ENCODE data around the gene AKNA. TPM values are rescaled to one million over a fixed set of nuclear protein-coding genes. Genes with fewer than 3 reads are reported as not detected.

Gene AKNA
- total RNA-seq, 1 experiment from 2014 or later: 29.3 TPM

DNA sequence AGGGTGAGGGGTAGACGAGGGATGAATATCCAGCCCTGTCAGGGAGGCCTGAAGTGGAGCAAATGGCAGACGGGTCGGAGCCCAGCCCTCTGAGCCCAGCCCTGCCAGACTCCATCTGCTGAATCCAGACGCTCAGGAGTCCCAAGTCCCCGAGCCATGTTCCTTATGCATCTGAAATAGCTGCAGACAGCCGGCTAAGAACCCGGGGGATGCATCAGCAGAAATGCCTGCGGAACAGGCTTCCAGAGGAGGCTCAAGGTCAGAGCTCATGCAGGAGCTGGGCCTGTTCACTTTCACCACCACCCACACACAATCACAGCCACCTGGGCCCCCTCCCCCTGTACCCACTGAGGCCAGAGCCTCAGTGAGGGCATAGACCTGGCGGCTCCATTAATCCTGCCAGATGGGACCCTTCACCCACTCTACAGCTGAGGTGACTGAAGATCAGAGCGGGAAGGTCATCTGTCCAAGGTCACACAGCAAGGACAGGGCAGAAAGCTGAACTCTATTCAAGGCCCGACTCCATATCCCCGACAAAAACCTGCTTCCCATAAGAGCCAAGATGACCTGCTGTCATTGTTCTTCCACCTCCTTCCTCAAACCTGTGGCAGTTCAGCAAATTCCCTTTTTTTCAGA lies 24.4 kb upstream of the AKNA start (continued):
- no peak for TF ChIP-seq ZNF263 (CRISPR knock-in tag; IDR thresholded peaks at IDR 0.05; ENCODE audit: low read depth)
- no peak for TF ChIP-seq ZNF219 (CRISPR knock-in tag; IDR thresholded peaks at IDR 0.05; ENCODE audit: borderline replicate concordance)
- TF ChIP-seq, protein P1, sequence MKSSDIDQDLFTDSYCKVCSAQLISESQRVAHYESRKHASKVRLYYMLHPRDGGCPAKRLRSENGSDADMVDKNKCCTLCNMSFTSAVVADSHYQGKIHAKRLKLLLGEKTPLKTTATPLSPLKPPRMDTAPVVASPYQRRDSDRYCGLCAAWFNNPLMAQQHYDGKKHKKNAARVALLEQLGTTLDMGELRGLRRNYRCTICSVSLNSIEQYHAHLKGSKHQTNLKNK (CRISPR knock-in tag; IDR thresholded peaks at IDR 0.05): no peak
- no peak for TF ChIP-seq ZNF416 (CRISPR knock-in tag; IDR thresholded peaks at IDR 0.05)
- TF ChIP-seq FOXP1 (CRISPR knock-in tag; IDR thresholded peaks at IDR 0.05; ENCODE audit: borderline replicate concordance): no peak
- TF ChIP-seq, protein P2, sequence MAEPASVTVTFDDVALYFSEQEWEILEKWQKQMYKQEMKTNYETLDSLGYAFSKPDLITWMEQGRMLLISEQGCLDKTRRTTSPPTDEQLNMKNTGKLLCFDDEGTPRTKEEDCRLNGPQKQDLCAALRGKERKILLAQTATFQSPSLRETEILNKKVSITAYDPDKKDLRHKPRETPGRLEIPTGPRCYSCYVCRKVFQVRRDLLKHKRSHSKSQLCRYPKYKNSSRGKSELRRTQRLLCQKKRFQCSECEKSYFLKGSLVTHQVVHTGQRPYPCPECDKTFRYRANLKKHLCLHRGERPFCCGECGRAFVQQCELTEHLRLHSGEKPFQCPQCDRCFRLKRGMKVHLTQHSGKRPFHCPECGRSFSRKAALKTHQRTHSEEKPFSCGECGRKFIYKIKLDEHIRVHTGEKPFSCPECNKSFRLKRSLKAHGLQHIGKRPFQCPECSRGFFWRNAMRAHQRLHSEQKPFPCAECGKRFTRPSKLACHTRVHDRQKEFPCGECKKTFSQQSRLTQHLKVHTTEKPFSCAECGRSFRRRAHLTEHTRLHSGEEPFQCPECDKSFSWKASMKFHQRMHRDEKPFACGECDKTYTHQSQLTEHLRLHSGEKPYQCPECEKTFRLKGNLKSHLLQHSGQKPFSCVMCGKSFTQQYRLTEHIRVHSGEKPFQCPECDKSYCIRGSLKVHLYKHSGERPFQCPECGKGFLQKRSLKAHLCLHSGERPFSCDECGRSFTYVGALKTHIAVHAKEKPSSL (CRISPR knock-in tag; conservative IDR thresholded peaks at IDR 0.05): no peak
- no peak for TF ChIP-seq EMX1 (CRISPR knock-in tag; IDR thresholded peaks at IDR 0.05)
- TF ChIP-seq, protein P3, sequence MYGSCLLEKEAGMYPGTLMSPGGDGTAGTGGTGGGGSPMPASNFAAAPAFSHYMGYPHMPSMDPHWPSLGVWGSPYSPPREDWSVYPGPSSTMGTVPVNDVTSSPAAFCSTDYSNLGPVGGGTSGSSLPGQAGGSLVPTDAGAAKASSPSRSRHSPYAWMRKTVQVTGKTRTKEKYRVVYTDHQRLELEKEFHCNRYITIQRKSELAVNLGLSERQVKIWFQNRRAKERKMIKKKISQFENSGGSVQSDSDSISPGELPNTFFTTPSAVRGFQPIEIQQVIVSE (CRISPR knock-in tag; IDR thresholded peaks at IDR 0.05; ENCODE audit: borderline replicate concordance): no peak
- no peak for TF ChIP-seq TCF7 (CRISPR knock-in tag; IDR thresholded peaks at IDR 0.05; ENCODE audit: low read depth)
- TF ChIP-seq ZNF396 (CRISPR knock-in tag; IDR thresholded peaks at IDR 0.05; ENCODE audit: borderline replicate concordance): no peak

DNA sequence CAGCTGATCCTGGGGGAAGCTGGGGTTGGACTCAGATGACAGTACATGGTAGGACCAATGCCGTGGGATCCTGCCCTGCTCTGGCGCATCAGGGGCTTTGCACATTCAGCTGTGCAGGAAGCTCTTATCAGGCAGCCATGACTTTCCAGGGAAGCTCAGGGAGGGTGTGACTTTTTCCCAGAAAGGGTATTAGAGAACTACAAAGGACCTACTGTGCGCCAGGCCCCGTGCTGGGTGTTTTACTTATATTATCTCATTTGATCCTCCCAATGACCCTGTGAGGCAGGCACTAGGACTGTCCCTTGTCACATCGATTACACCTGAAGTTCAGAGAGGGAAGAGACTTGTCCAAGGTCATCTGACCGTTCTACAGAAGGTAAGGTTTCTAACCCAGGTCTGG lies 23.7 kb upstream of the AKNA start:
- ChIA-PET CTCF (interaction anchor here (1.2 to 4.1 kb wide), 2 partner anchors 22 to 242 kb away, joined by 3 to 21 read pairs; no protein-coding TSS in a partner anchor), POLR2A (interaction anchor here (0.6 kb wide), 1 partner anchor 1021 kb away, joined by 4 read pairs; no protein-coding TSS in a partner anchor)
- no peaks in the 10 kb centered on the region for H3K9me3 Mint-ChIP-seq
- ATAC-seq (no peak; the same call in 1 of the 2 replicates), DNase-seq (ENCODE audit: low spot score) (no peak)
- no peaks in the 10 kb centered on the region for H3K36me3 Mint-ChIP-seq
- no peak overlapping the region for H3K4me3 Mint-ChIP-seq
- no peak overlapping the region for H3K27ac Mint-ChIP-seq
- no peaks in the 10 kb centered on the region for H3K27me3 Mint-ChIP-seq (ENCODE audit: low read depth)
- peaks cover 34% of the 10 kb centered on the region for H3K4me1 Mint-ChIP-seq
- no peak for TF ChIP-seq NR2C2 (CRISPR knock-in tag; IDR thresholded peaks at IDR 0.05)
- TF ChIP-seq, protein P4, sequence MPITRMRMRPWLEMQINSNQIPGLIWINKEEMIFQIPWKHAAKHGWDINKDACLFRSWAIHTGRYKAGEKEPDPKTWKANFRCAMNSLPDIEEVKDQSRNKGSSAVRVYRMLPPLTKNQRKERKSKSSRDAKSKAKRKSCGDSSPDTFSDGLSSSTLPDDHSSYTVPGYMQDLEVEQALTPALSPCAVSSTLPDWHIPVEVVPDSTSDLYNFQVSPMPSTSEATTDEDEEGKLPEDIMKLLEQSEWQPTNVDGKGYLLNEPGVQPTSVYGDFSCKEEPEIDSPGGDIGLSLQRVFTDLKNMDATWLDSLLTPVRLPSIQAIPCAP (CRISPR knock-in tag; IDR thresholded peaks at IDR 0.05): no peak
- no peak for TF ChIP-seq CREM (CRISPR knock-in tag; IDR thresholded peaks at IDR 0.05)
- no peak for TF ChIP-seq GABPB1 (CRISPR knock-in tag; IDR thresholded peaks at IDR 0.05)
- TF ChIP-seq, protein P5, sequence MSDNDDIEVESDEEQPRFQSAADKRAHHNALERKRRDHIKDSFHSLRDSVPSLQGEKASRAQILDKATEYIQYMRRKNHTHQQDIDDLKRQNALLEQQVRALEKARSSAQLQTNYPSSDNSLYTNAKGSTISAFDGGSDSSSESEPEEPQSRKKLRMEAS (CRISPR knock-in tag; IDR thresholded peaks at IDR 0.05): no peak
- TF ChIP-seq, protein P2 (CRISPR knock-in tag; conservative IDR thresholded peaks at IDR 0.05): no peak
- TF ChIP-seq, protein P6, sequence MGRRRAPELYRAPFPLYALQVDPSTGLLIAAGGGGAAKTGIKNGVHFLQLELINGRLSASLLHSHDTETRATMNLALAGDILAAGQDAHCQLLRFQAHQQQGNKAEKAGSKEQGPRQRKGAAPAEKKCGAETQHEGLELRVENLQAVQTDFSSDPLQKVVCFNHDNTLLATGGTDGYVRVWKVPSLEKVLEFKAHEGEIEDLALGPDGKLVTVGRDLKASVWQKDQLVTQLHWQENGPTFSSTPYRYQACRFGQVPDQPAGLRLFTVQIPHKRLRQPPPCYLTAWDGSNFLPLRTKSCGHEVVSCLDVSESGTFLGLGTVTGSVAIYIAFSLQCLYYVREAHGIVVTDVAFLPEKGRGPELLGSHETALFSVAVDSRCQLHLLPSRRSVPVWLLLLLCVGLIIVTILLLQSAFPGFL (CRISPR knock-in tag; IDR thresholded peaks at IDR 0.05; ENCODE audit: borderline replicate concordance): no peak
- no peak for TF ChIP-seq RORB (CRISPR knock-in tag; IDR thresholded peaks at IDR 0.05)
- no peak for TF ChIP-seq MXD4 (CRISPR knock-in tag; IDR thresholded peaks at IDR 0.05; ENCODE audit: borderline replicate concordance)
- TF ChIP-seq HMGA2 (CRISPR knock-in tag; IDR thresholded peaks at IDR 0.05): no peak
- no peak for TF ChIP-seq ETV6 (CRISPR knock-in tag; IDR thresholded peaks at IDR 0.05)
- TF ChIP-seq, protein P7, sequence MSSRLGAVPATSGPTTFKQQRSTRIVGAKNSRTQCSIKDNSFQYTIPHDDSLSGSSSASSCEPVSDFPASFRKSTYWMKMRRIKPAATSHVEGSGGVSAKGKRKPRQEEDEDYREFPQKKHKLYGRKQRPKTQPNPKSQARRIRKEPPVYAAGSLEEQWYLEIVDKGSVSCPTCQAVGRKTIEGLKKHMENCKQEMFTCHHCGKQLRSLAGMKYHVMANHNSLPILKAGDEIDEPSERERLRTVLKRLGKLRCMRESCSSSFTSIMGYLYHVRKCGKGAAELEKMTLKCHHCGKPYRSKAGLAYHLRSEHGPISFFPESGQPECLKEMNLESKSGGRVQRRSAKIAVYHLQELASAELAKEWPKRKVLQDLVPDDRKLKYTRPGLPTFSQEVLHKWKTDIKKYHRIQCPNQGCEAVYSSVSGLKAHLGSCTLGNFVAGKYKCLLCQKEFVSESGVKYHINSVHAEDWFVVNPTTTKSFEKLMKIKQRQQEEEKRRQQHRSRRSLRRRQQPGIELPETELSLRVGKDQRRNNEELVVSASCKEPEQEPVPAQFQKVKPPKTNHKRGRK (CRISPR knock-in tag; IDR thresholded peaks at IDR 0.05; ENCODE audit: borderline replicate concordance): no peak
- TF ChIP-seq, protein P8, sequence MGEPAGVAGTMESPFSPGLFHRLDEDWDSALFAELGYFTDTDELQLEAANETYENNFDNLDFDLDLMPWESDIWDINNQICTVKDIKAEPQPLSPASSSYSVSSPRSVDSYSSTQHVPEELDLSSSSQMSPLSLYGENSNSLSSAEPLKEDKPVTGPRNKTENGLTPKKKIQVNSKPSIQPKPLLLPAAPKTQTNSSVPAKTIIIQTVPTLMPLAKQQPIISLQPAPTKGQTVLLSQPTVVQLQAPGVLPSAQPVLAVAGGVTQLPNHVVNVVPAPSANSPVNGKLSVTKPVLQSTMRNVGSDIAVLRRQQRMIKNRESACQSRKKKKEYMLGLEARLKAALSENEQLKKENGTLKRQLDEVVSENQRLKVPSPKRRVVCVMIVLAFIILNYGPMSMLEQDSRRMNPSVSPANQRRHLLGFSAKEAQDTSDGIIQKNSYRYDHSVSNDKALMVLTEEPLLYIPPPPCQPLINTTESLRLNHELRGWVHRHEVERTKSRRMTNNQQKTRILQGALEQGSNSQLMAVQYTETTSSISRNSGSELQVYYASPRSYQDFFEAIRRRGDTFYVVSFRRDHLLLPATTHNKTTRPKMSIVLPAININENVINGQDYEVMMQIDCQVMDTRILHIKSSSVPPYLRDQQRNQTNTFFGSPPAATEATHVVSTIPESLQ (CRISPR knock-in tag; IDR thresholded peaks at IDR 0.05): no peak
- TF ChIP-seq TCF7 (CRISPR knock-in tag; IDR thresholded peaks at IDR 0.05; ENCODE audit: low read depth): no peak
- TF ChIP-seq ZNF121 (CRISPR knock-in tag; IDR thresholded peaks at IDR 0.05): no peak
